ENCODE data around the gene PROSER2.

Gene PROSER2

DNA sequence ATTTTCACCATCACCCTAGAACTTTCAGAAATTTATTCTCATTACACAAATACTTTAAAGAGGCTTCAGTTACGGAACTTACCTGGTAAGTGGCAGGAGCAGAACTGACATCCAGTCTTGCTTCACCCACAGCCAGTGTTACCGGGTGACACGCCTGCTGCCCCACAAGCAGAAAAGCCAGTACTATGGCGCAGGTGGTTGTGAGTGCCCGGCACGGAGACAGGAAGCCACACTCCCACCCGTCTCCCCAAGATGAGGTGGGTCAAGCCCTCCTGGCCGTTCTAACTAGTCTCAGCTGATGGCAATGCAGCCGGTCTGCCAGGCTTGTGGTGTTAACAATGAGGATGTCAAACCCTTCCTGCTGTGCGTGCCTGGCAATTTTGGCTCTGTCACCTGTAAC lies 86.9 kb downstream of the PROSER2 start:
- FAIRE-seq: no peak

DNA sequence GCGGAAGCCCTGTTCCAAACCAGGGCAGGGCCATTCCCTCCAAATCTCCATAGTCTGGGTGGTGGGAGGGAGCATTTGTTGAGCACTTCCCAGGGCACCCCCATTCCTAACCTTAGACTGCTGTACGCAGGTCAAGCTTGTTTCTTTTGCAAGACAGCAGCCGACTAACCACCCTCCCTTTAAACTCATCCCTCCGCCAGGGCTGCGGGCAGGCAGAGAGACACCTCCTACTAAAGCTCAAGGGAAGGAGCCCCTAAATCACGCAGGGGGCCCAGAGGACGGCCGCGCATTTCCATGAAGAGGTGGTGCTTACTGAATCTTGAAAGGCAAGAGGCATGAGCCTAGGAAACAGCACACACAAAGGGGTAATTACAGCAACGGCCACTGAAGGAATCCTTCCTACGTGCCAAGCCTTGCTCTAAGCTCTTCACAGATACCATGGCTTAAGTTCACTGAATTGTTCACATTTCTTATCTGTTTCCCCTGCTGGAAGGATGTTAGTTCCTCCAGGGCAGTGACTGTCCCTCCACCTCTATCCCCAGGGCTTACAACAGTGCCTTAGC lies 90.0 kb downstream of the PROSER2 start:
- FAIRE-seq: no peak

DNA sequence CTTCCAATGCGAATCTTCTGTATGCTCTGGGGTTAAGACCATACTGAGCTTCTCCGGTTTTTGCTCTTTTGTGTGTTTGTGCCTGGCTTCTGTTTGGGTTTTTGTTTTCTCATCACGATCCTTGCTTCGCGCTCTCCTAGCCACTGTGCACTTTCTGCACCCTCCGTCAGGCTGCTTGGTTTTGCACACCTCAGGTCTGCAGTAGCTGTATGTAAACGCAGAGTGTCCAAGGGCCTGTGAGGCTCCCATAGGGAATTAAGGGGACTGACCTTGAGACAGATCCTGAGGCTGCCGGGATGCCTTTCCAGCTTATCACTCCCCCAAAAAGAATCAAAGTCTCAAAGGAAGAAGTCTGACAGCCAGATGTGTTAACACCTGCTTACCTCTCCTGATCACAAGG lies 95.2 kb downstream of the PROSER2 start:
- FAIRE-seq: no peak

DNA sequence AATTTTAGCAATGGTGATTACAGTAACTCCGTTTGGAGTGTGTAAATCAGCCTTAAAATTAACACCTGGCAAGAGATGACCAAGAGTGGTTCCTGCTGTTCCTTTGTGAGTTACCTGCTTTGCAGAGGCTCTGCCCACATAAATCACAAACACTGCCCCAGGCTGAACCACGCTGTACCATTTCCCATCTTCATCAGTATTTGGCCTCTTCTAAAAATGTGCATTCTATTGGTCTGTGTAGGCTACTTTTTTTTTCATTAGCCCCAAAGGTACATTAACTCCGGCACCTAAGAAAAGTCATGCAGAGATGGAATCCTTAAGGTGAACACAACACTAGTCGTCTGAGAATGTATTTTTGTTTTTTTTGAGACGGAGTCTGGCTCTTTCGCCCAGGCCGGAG lies 96.1 kb downstream of the PROSER2 start:
- FAIRE-seq: no peak
